Heart right ventricle (tissue), 16 donors: ENCODE data around the gene LARGE1. TPM values are rescaled to one million over a fixed set of nuclear protein-coding genes. Genes with fewer than 3 reads are reported as not detected.

ENCODE experiments used
- ATAC-seq, 8 donors: fragments of 200-7000 bp; cut with Tn5 transposase; one replicate each; pipeline ENCODE4 v1.9.1; 2020; ENCODE audit warnings: mild to moderate bottlenecking in 8 of 8, moderate library complexity in 8 of 8, moderate number of reproducible peaks in 1 of 8
- DNase-seq, 2 donors: peaks; one replicate each; pipeline ENCODE4 v3.0.0-alpha.2; 2020
- H3K27ac ChIP-seq, 10 donors: fragments of 200-600 bp; sonication (generic) in 2 of 10; one replicate each; pipeline versions ENCODE4 v1.5.0 to v1.8.0; 2020 to 2022; ENCODE audit warnings: mild to moderate bottlenecking in 3 of 10
- H3K27me3 ChIP-seq, 7 donors: fragments of 200-600 bp; one replicate each; pipeline ENCODE4 v1.8.0; 2021 to 2022; ENCODE audit warnings: mild to moderate bottlenecking in 2 of 7
- H3K36me3 ChIP-seq, 9 donors: fragments of 200-600 bp; sonication (generic) in 1 of 9; one replicate each; pipeline versions ENCODE4 v1.5.0 to v1.8.0; 2020 to 2022; ENCODE audit warnings: mild to moderate bottlenecking in 2 of 9
- H3K4me1 ChIP-seq, 9 donors: fragments of 200-600 bp; sonication (generic) in 1 of 9; one replicate each; pipeline versions ENCODE4 v1.5.0 to v1.8.0; 2020 to 2022; ENCODE audit warnings: mild to moderate bottlenecking in 4 of 9
- H3K4me3 ChIP-seq, 10 donors: fragments of 200-600 bp; sonication (generic) in 2 of 10; one replicate each; pipeline versions ENCODE4 v1.5.0 to v1.8.0; 2020 to 2022; ENCODE audit warnings: mild to moderate bottlenecking in 7 of 10, moderate library complexity in 2 of 10
- H3K9me3 ChIP-seq, 11 donors: fragments of 200-600 bp in 10 of 11; sonication (generic) in 2 of 11; one replicate each; pipeline versions ENCODE4 v1.5.0 to v1.8.0; 2013 to 2022; ENCODE audit warnings: mild to moderate bottlenecking in 2 of 11, control low read depth in 1 of 11, moderate library complexity in 1 of 11
- WGBS, 2 donors: extraction: QIAGEN DNeasy Blood & Tissue Kit; methylation state at CpG; one replicate each; pipeline ENCODE4 v1.1.7; 2013; ENCODE audit warnings: inconsistent platforms in 1 of 2; 5-methylcytosine and 5-hydroxymethylcytosine counted together
- intact Hi-C, 10 donors: fragments of 100-400 bp; cut with DNase I; formaldehyde crosslinking; loops; one replicate each; pipeline versions ENCODE4 v1.11.1 to v1.14.2; 2022
- polyA plus RNA-seq, 2 donors: library from polyadenylated mRNA; stranded (reverse); fragments of 200-250 nt; gene quantifications; one replicate each; pipeline ENCODE4 v1.2.3, GENCODE V29; 2013
- total RNA-seq, 10 donors: library from RNA; stranded (reverse); fragmentation: NEBNext Ultra II Directional in 3 of 10; extraction: Animal tissue kit (Norgen Biotek cat#: 25700) in 3 of 10; gene quantifications; one replicate each; pipeline versions ENCODE4 v1.2.1 to v1.2.4, GENCODE V29; 2021 to 2023
- TF ChIP-seq, protein P1 (sequence below), 9 donors: fragments of 200-600 bp; sonication (generic) in 2 of 9; IDR thresholded peaks; one replicate each; pipeline versions ENCODE4 v1.5.0 to v1.8.0; 2021 to 2022; ENCODE audit warnings: antibody characterized with exemption in 9 of 9, mild to moderate bottlenecking in 5 of 9, moderate library complexity in 1 of 9
- donor health status: Arrhythmogenic right ventricular cardiomyopathy.
- donor health status: ischemic (EF 13 %, LVEDD 7.1; RV severe dilation, severe dysfunction).
- donor health status: healthy with polysubstance abuse.
- donor health status: DM: no; HTN: yes; CAD: no.
- donor health status: DM: no; HTN: no; CAD: no.
- donor health status: ischemic (EF 25% LVEDD 6.9; RV normal size, moderate dysfunction).
- donor health status: ischemic (EF 25% LVEDD 5.7; RV mildly dilated, moderate dysfunction).
- donor health status: healthy.
- donor health status: DM: yes; HTN: yes; CAD: no.
- donor health status: Ischemic cardiomyopathy.
- donor health status: ischemic (EF 35%, LVEDD 5.7; RV mildly dilated, moderate dysfunction).
- donor health status: nonischemic (EF 11% LVEDD 7.7; RV severe dilation, severe dysfunction).
- donor health status: DM: yes; HTN: yes; CAD: no.
- donor health status: PGD.
- donor health status: ischemic (EF 29% LVEDD 5.4; RV normal size, mild dysfunction).
- donor health status: nonischemic (EF 23%, LVEDD 6.1; RV moderate dilation, normal function).

Gene LARGE1
- total and polyA plus RNA-seq, 12 donors: 33.7 to 184 (median 144) TPM

DNA sequence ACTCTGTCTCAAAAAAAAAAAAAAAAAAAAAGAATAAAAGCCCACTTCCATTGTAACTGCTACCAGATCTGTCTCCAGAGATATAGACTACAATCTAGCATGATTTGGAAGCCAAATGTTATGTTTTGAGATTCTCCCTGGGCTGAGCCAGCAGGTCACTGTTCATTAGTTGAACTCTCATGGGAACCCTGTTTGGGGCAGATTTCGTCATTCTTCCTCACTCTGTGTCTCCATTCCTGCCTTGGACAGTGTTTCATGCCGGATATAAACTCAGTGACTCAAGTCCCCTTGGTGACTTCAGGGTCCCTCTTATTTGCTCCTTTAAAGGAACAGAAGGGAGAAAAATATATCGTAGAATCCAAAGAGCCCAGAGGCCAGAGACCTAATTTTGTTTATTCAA, 378.1 kb downstream of the LARGE1 start:
- peaks cover 13 to 65% (median 53%) of the 10 kb centered on the region in 9 donors for H3K4me1 ChIP-seq

DNA sequence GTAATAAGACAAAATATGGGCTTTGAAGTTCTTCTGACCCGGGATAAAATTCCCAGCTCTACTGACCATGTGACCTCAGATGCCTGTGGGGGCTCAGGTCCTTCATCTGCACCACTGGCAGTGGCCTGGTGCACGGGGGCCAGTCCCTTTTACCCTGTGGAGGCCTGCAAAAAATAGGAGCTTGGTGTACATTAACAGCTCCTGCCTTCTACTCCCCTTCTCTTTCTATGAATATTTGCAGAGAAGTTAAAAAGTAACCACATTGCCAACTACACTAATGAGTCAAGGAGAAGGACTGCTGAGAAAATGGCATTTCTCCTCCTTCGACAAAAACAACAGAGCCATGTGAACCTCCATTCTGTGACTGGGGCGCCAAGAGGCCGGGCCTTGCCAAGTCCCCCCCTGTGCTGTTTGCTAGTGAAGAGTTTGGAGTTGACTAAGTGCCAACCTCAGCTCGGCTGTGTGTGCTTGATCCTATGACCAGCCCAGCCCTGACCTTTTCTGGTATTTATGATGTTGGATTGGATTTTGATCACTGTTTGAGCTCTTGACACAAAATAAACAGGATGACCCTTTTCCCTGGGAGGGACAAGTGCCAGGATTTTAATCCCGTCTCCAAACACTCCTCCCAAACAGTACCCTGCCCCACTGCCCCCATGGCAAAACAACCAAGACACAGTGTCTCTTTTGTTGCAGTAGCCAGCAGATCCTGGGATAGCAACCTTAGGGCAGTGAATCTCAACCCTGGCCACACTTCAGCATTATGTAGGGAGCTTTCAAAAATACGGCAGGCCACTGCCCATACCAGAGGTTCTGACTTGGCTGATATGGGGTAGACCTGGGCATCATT, 380.1 kb downstream of the LARGE1 start:
- TF ChIP-seq, protein P1, sequence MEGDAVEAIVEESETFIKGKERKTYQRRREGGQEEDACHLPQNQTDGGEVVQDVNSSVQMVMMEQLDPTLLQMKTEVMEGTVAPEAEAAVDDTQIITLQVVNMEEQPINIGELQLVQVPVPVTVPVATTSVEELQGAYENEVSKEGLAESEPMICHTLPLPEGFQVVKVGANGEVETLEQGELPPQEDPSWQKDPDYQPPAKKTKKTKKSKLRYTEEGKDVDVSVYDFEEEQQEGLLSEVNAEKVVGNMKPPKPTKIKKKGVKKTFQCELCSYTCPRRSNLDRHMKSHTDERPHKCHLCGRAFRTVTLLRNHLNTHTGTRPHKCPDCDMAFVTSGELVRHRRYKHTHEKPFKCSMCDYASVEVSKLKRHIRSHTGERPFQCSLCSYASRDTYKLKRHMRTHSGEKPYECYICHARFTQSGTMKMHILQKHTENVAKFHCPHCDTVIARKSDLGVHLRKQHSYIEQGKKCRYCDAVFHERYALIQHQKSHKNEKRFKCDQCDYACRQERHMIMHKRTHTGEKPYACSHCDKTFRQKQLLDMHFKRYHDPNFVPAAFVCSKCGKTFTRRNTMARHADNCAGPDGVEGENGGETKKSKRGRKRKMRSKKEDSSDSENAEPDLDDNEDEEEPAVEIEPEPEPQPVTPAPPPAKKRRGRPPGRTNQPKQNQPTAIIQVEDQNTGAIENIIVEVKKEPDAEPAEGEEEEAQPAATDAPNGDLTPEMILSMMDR (IDR thresholded peaks at IDR 0.05): no peak
- Histone ChIP-seq H3K27ac (peak overlapping the region in 8 of 10 donors; percentile 2 to 76 (median 54)), H3K9me3 (no peaks in the 10 kb centered on the region), H3K4me3 (no peak overlapping the region), H3K36me3 (no peaks in the 10 kb centered on the region), H3K27me3 (no peaks in the 10 kb centered on the region), H3K4me1 (peaks cover 13 to 84% (median 56%) of the 10 kb centered on the region in 9 donors)
- ATAC-seq (peak in 7 of 8 donors; percentile 40 to 77 (median 62)), DNase-seq (peak; percentile 49 to 66)
- WGBS, 2 donors: 20 to 38% methylated on average over 8 of the region's 8 CpGs
- intact Hi-C loops: no loop called here

More for the DNA sequence above, 378.1 kb downstream of the LARGE1 start:
- Histone ChIP-seq H3K36me3 (no peaks in the 10 kb centered on the region), H3K27ac (peak overlapping the region in 2 of 10 donors; percentile 15 to 49), H3K27me3 (no peaks in the 10 kb centered on the region), H3K9me3 (no peaks in the 10 kb centered on the region), H3K4me3 (no peak overlapping the region)
- WGBS, 2 donors: 55 to 66% methylated on average over 3 of the region's 3 CpGs
- TF ChIP-seq, protein P1 (IDR thresholded peaks at IDR 0.05): no peak
- peak; percentile 33 to 84 (median 63) for ATAC-seq
- intact Hi-C loops: no loop called here
- peak in 1 of 2 donors; percentile 50 for DNase-seq

DNA sequence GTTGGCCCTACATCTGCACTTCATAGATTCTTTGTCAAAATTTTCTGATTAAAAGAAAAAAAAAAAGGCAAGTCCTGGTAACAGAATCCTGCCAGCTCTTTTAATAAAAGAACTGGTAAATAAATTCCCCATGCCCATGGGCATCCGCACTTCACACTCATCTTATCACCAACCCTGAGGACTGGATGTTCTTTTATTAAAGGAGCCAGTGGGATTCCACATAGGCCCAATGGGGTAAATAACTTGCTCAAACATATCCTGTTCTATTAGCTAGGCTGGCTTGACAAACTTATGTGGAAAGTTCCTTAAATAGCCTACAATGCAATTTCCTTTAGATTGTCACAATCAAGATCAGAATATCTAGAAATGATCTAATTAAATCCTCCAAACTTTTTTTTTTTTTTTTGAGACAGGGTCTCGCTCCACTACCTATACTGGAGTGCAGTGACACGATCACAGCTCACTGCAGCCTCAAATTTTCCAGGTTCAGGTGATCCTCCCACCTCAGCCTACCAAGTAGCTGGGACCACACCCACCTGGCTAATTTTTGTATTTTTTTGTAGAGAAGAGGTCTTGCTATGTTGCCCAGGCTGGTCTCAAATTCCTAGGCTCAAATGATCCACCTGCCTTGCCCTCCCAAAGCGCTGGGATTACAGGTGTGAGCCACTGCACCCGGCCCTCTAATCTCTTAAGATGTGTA, 380.9 kb downstream of the LARGE1 start:
- Histone ChIP-seq H3K27me3 (no peaks in the 10 kb centered on the region), H3K4me1 (peaks cover 13 to 82% (median 50%) of the 10 kb centered on the region in 9 donors), H3K36me3 (no peaks in the 10 kb centered on the region), H3K9me3 (no peaks in the 10 kb centered on the region), H3K4me3 (no peak overlapping the region), H3K27ac (peak overlapping the region in 7 of 10 donors; percentile 19 to 76 (median 57))
- intact Hi-C loops: no loop called here
- WGBS, 2 donors: 78 to 83% methylated on average over 5 of the region's 5 CpGs
- DNase-seq (no peak), ATAC-seq (peak in 3 of 8 donors; percentile 34 to 76 (median 42))
- TF ChIP-seq, protein P1 (IDR thresholded peaks at IDR 0.05): no peak

DNA sequence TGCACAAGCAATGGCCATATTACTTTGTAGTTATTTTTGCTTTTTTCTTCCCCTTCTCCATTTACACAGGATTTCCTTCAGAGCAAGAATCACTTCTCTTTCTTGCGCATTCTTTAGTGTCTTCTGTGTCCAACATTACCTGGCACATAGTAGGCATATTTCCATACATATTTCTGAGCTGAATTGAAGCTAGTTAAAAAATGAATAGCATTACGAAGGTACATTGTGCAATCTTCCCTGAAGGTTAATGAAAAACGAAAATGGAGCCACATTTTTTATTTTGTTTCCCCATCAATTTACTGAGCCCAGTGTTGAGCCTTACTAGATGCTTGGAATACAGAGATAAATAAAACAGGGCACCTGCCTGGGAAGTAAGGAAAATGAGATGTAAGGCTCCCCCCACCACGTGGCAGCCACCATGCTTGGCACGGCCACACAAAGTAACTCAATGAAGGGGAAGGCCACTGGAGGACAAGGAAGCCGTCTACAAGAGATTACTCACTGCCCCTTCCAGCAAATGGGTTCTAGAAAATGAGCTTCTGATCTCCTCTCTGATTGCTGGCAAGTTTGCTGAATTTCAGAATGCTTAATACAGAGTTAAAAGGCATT, 381.9 kb downstream of the LARGE1 start:
- H3K27me3 ChIP-seq: no peaks in the 10 kb centered on the region
- H3K4me3 ChIP-seq: no peak overlapping the region
- H3K4me1 ChIP-seq: peaks cover 11 to 74% (median 49%) of the 10 kb centered on the region in 9 donors
- no peaks in the 10 kb centered on the region for H3K36me3 ChIP-seq
- DNase-seq (no peak), ATAC-seq (no peak)
- intact Hi-C loops: no loop called here
- no peaks in the 10 kb centered on the region for H3K9me3 ChIP-seq
- 75 to 77% methylated on average over 6 of the region's 6 CpGs for WGBS, 2 donors
- H3K27ac ChIP-seq: peak overlapping the region in 2 of 10 donors; percentile 28 to 29
- TF ChIP-seq, protein P1 (IDR thresholded peaks at IDR 0.05): no peak
